ENCODE data around the gene KAT6B. TPM values are rescaled to one million over a fixed set of nuclear protein-coding genes. Genes with fewer than 3 reads are reported as not detected.

KAT6B gene
- total and polyA plus RNA-seq, 2 donors = 12.2 to 22.1 TPM

DNA sequence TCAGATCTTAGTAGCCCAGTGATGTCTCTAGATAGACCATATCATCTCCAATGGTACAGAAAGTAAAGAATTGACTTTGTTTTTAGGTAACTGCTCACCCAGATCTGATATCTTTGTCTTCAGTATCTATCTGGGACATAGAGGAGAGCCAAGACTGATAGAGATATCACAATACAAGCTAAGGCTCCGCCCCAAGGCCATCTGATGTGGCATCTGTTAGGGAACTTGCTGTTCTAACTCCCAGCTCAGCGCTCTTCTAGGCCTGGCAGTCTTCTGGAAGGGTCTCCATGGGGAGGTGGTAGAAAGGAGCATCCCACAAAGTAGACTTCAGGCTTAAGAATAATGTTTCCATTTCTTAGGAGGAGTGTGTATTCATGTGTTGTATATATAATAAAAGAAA, 196.7 kb downstream of the KAT6B start:
- Histone ChIP-seq H3K27ac (ENCODE audit: low read depth in 1 of 2, low read length in 1 of 2) (no peak overlapping the region), H3K4me1 (ENCODE audit: control insufficient read depth in 2 of 2, insufficient read depth in 2 of 2, low read length in 2 of 2) (peaks cover 0 to 4% of the 10 kb centered on the region in 2 donors), H3K36me3 (ENCODE audit: control insufficient read depth in 2 of 2, insufficient read depth in 2 of 2, low read length in 1 of 2) (peaks cover 49 to 63% of the 10 kb centered on the region in 2 donors), H3K4me3 (ENCODE audit: low read length in 2 of 2) (no peak overlapping the region), H3K27me3 (ENCODE audit: control insufficient read depth in 2 of 2, insufficient read depth in 1 of 2, low read length in 1 of 2) (no peaks in the 10 kb centered on the region), H3K9me3 (ENCODE audit: control insufficient read depth in 2 of 2, insufficient read depth in 1 of 2, low read length in 1 of 2) (no peaks in the 10 kb centered on the region)
- 97% methylated on average over 2 of the region's 2 CpGs for WGBS
- no peak for DNase-seq (ENCODE audit: low read depth in 6 of 9, low spot score in 9 of 9)

DNA sequence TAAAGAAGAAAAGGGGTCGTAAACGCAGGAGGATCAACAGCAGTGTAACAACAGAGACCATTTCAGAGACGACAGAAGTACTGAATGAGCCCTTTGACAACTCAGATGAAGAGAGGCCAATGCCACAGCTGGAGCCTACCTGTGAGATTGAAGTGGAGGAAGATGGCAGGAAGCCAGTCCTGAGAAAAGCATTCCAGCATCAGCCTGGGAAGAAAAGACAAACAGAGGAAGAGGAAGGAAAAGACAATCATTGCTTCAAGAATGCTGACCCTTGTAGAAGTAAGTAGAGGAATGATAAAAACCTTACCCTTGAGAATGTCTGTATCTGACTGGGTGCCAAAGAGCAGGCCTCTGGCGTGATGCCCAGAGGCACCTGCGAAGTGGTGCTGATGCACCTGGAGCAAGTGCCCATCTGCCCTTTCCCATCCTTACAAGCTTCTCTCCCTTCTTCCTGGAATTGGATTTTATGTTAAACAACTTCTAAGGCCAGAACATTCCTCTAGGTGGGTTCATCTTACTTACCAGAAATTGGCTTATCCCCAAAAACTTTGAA, 198.6 kb downstream of the KAT6B start:
- Histone ChIP-seq H3K4me1 (ENCODE audit: control insufficient read depth in 2 of 2, insufficient read depth in 2 of 2, low read length in 2 of 2) (no peaks in the 10 kb centered on the region), H3K27me3 (ENCODE audit: control insufficient read depth in 2 of 2, insufficient read depth in 1 of 2, low read length in 1 of 2) (no peaks in the 10 kb centered on the region), H3K4me3 (ENCODE audit: low read length in 2 of 2) (no peak overlapping the region), H3K36me3 (ENCODE audit: control insufficient read depth in 2 of 2, insufficient read depth in 2 of 2, low read length in 1 of 2) (peaks cover 66 to 81% of the 10 kb centered on the region in 2 donors), H3K27ac (ENCODE audit: low read depth in 1 of 2, low read length in 1 of 2) (no peak overlapping the region), H3K9me3 (ENCODE audit: control insufficient read depth in 2 of 2, insufficient read depth in 1 of 2, low read length in 1 of 2) (no peaks in the 10 kb centered on the region)
- DNase-seq (ENCODE audit: low read depth in 6 of 9, low spot score in 9 of 9) = no peak
- 95% methylated on average over 5 of the region's 5 CpGs for WGBS

DNA sequence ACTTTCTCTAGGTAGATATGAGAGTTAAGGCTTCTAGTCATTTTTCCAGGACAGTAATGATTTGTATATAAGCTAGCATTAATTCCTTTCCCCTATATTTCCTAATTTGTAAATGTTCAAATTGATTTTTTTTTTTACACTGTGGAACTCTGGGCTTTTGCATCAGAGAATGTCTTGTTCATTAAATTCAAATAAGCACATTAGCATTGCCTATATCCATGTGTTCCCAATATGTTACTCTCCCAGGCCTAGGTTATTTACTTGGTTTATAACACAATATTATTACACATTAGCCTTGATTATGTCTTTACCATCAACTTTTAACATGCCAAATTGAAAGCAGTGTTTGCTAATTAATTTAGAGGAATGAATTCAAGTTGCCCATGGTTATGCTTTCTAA, 201.6 kb downstream of the KAT6B start:
- Histone ChIP-seq H3K4me3 (ENCODE audit: low read length in 2 of 2) (no peak overlapping the region), H3K27ac (ENCODE audit: low read depth in 1 of 2, low read length in 1 of 2) (no peak overlapping the region), H3K36me3 (ENCODE audit: control insufficient read depth in 2 of 2, insufficient read depth in 2 of 2, low read length in 1 of 2) (peaks cover 47 to 69% of the 10 kb centered on the region in 2 donors), H3K27me3 (ENCODE audit: control insufficient read depth in 2 of 2, insufficient read depth in 1 of 2, low read length in 1 of 2) (no peaks in the 10 kb centered on the region), H3K9me3 (ENCODE audit: control insufficient read depth in 2 of 2, insufficient read depth in 1 of 2, low read length in 1 of 2) (no peaks in the 10 kb centered on the region), H3K4me1 (ENCODE audit: control insufficient read depth in 2 of 2, insufficient read depth in 2 of 2, low read length in 2 of 2) (no peaks in the 10 kb centered on the region)
- DNase-seq (ENCODE audit: low read depth in 6 of 9, low spot score in 9 of 9) = no peak

DNA sequence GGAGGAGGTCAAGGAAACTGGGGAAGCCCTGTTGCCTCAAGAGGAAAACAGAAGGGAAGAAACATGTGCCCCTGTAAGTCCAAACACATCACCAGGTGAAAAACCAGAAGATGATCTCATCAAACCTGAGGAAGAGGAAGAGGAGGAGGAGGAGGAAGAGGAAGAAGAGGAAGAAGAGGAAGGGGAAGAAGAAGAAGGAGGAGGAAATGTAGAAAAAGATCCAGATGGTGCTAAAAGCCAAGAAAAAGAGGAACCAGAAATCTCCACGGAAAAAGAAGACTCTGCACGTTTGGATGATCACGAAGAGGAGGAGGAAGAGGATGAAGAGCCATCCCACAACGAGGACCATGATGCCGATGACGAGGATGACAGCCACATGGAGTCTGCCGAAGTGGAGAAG, 202.3 kb downstream of the KAT6B start:
- H3K27ac ChIP-seq (ENCODE audit: low read depth in 1 of 2, low read length in 1 of 2) = no peak overlapping the region
- H3K4me1 ChIP-seq (ENCODE audit: control insufficient read depth in 2 of 2, insufficient read depth in 2 of 2, low read length in 2 of 2) = no peaks in the 10 kb centered on the region
- H3K27me3 ChIP-seq (ENCODE audit: control insufficient read depth in 2 of 2, insufficient read depth in 1 of 2, low read length in 1 of 2) = no peaks in the 10 kb centered on the region
- WGBS = 87% methylated on average over 7 of the region's 7 CpGs
- no peak for DNase-seq (ENCODE audit: low read depth in 6 of 9, low spot score in 9 of 9)
- H3K9me3 ChIP-seq (ENCODE audit: control insufficient read depth in 2 of 2, insufficient read depth in 1 of 2, low read length in 1 of 2) = no peaks in the 10 kb centered on the region
- peaks cover 45 to 63% of the 10 kb centered on the region in 2 donors for H3K36me3 ChIP-seq (ENCODE audit: control insufficient read depth in 2 of 2, insufficient read depth in 2 of 2, low read length in 1 of 2)
- no peak overlapping the region for H3K4me3 ChIP-seq (ENCODE audit: low read length in 2 of 2)

DNA sequence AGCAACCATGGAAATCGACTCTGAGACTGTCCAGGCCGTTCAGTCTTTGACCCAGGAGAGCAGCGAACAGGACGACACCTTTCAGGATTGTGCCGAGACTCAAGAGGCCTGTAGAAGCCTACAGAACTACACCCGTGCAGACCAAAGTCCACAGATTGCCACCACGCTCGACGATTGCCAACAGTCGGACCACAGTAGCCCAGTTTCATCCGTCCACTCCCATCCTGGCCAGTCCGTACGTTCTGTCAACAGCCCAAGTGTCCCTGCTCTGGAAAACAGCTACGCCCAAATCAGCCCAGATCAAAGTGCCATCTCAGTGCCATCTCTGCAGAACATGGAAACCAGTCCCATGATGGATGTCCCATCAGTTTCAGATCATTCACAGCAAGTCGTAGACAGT, 203.0 kb downstream of the KAT6B start:
- H3K4me1 ChIP-seq (ENCODE audit: control insufficient read depth in 2 of 2, insufficient read depth in 2 of 2, low read length in 2 of 2) = no peaks in the 10 kb centered on the region
- no peak for DNase-seq (ENCODE audit: low read depth in 6 of 9, low spot score in 9 of 9)
- H3K27ac ChIP-seq (ENCODE audit: low read depth in 1 of 2, low read length in 1 of 2) = no peak overlapping the region
- H3K36me3 ChIP-seq (ENCODE audit: control insufficient read depth in 2 of 2, insufficient read depth in 2 of 2, low read length in 1 of 2) = peaks cover 45 to 57% of the 10 kb centered on the region in 2 donors
- 97% methylated on average over 15 of the region's 15 CpGs for WGBS
- no peaks in the 10 kb centered on the region for H3K27me3 ChIP-seq (ENCODE audit: control insufficient read depth in 2 of 2, insufficient read depth in 1 of 2, low read length in 1 of 2)
- no peak overlapping the region for H3K4me3 ChIP-seq (ENCODE audit: low read length in 2 of 2)
- no peaks in the 10 kb centered on the region for H3K9me3 ChIP-seq (ENCODE audit: control insufficient read depth in 2 of 2, insufficient read depth in 1 of 2, low read length in 1 of 2)

- H3K4me1 ChIP-seq (ENCODE audit: control insufficient read depth in 2 of 2, insufficient read depth in 2 of 2, low read length in 2 of 2) = no peaks in the 10 kb centered on the region
- no peak for DNase-seq (ENCODE audit: low read depth in 6 of 9, low spot score in 9 of 9)
Measured at GRCh38 chr10:75029857-75030256, 203.5 kb downstream of the KAT6B start.

GRCh38 chr10:75030371-75030770, 204.0 kb downstream of the KAT6B start:
- no peak for DNase-seq (ENCODE audit: low read depth in 6 of 9, low spot score in 9 of 9)
- H3K27me3 ChIP-seq (ENCODE audit: control insufficient read depth in 2 of 2, insufficient read depth in 1 of 2, low read length in 1 of 2) = no peaks in the 10 kb centered on the region
- H3K4me3 ChIP-seq (ENCODE audit: low read length in 2 of 2) = no peak overlapping the region
- no peaks in the 10 kb centered on the region for H3K4me1 ChIP-seq (ENCODE audit: control insufficient read depth in 2 of 2, insufficient read depth in 2 of 2, low read length in 2 of 2)
- 98% methylated on average over 10 of the region's 10 CpGs for WGBS
- peaks cover 35 to 47% of the 10 kb centered on the region in 2 donors for H3K36me3 ChIP-seq (ENCODE audit: control insufficient read depth in 2 of 2, insufficient read depth in 2 of 2, low read length in 1 of 2)
- H3K27ac ChIP-seq (ENCODE audit: low read depth in 1 of 2, low read length in 1 of 2) = no peak overlapping the region
- no peaks in the 10 kb centered on the region for H3K9me3 ChIP-seq (ENCODE audit: control insufficient read depth in 2 of 2, insufficient read depth in 1 of 2, low read length in 1 of 2)

More at GRCh38 chr10:75029857-75030256, 203.5 kb downstream of the KAT6B start:
- no peaks in the 10 kb centered on the region for H3K9me3 ChIP-seq (ENCODE audit: control insufficient read depth in 2 of 2, insufficient read depth in 1 of 2, low read length in 1 of 2)
- WGBS = 93% methylated on average over 13 of the region's 13 CpGs
- peaks cover 40 to 52% of the 10 kb centered on the region in 2 donors for H3K36me3 ChIP-seq (ENCODE audit: control insufficient read depth in 2 of 2, insufficient read depth in 2 of 2, low read length in 1 of 2)
- no peaks in the 10 kb centered on the region for H3K27me3 ChIP-seq (ENCODE audit: control insufficient read depth in 2 of 2, insufficient read depth in 1 of 2, low read length in 1 of 2)
- no peak overlapping the region for H3K4me3 ChIP-seq (ENCODE audit: low read length in 2 of 2)
- H3K27ac ChIP-seq (ENCODE audit: low read depth in 1 of 2, low read length in 1 of 2) = no peak overlapping the region

GRCh38 chr10:75032119-75032518, 205.7 kb downstream of the KAT6B start:
- no peaks in the 10 kb centered on the region for H3K4me1 ChIP-seq (ENCODE audit: control insufficient read depth in 2 of 2, insufficient read depth in 2 of 2, low read length in 2 of 2)
- H3K9me3 ChIP-seq (ENCODE audit: control insufficient read depth in 2 of 2, insufficient read depth in 1 of 2, low read length in 1 of 2) = no peaks in the 10 kb centered on the region
- no peaks in the 10 kb centered on the region for H3K27me3 ChIP-seq (ENCODE audit: control insufficient read depth in 2 of 2, insufficient read depth in 1 of 2, low read length in 1 of 2)
- DNase-seq (ENCODE audit: low read depth in 6 of 9, low spot score in 9 of 9) = no peak
- no peak overlapping the region for H3K27ac ChIP-seq (ENCODE audit: low read depth in 1 of 2, low read length in 1 of 2)
- H3K4me3 ChIP-seq (ENCODE audit: low read length in 2 of 2) = no peak overlapping the region
- 98% methylated on average over 3 of the region's 3 CpGs for WGBS
- H3K36me3 ChIP-seq (ENCODE audit: control insufficient read depth in 2 of 2, insufficient read depth in 2 of 2, low read length in 1 of 2) = peaks cover 27 to 35% of the 10 kb centered on the region in 2 donors

DNA sequence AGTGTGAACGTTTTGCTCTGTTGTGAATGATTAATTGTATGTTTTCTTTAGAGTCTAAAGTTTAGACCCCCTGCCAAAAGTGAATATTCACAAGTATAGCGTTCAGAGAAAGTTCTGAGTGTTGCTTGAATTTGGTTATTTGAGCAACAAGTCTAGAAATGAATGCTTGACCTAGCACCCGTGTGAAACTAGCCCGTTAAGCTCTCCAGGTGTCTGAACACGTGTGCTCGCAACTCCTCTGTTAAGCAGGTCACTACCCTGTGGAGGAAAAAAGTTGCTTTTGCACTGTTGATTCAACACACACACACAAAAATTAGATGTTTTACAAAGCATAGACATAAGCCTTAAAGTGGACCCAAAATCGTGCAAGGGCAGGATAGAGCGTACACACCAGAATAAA, 206.4 kb downstream of the KAT6B start:
- H3K27ac ChIP-seq (ENCODE audit: low read depth in 1 of 2, low read length in 1 of 2) = no peak overlapping the region
- no peaks in the 10 kb centered on the region for H3K27me3 ChIP-seq (ENCODE audit: control insufficient read depth in 2 of 2, insufficient read depth in 1 of 2, low read length in 1 of 2)
- no peaks in the 10 kb centered on the region for H3K9me3 ChIP-seq (ENCODE audit: control insufficient read depth in 2 of 2, insufficient read depth in 1 of 2, low read length in 1 of 2)
- no peaks in the 10 kb centered on the region for H3K4me1 ChIP-seq (ENCODE audit: control insufficient read depth in 2 of 2, insufficient read depth in 2 of 2, low read length in 2 of 2)
- DNase-seq (ENCODE audit: low read depth in 6 of 9, low spot score in 9 of 9) = no peak
- whole genome bisulfite sequencing = 95% methylated on average over 8 of the region's 8 CpGs
- H3K4me3 ChIP-seq (ENCODE audit: low read length in 2 of 2) = no peak overlapping the region
- H3K36me3 ChIP-seq (ENCODE audit: control insufficient read depth in 2 of 2, insufficient read depth in 2 of 2, low read length in 1 of 2) = peaks cover 27 to 35% of the 10 kb centered on the region in 2 donors

Data from thymus (tissue), 11 donors.